Upper lobe of right lung (tissue), 1 donor: ENCODE measurements around the gene KLF17. TPM values are rescaled to one million over a fixed set of nuclear protein-coding genes. Genes with fewer than 3 reads are reported as not detected.

ENCODE experiments used
- ATAC-seq: fragments of 200-7000 bp; cut with Tn5 transposase; one replicate; pipeline ENCODE4 v1.9.1; 2020; ENCODE audit warnings: mild to moderate bottlenecking, moderate library complexity
- DNase-seq: peaks from one replicate; pipeline ENCODE4 v3.0.0-alpha.2; 2020
- H3K27ac ChIP-seq: fragments of 200-600 bp; one replicate; pipeline ENCODE4 v1.8.0; 2022
- H3K27me3 ChIP-seq: fragments of 200-600 bp; one replicate; pipeline ENCODE4 v1.8.0; 2022; ENCODE audit warnings: mild to moderate bottlenecking
- H3K36me3 ChIP-seq: fragments of 200-600 bp; one replicate; pipeline ENCODE4 v1.8.0; 2022
- H3K4me1 ChIP-seq: fragments of 200-600 bp; one replicate; pipeline ENCODE4 v1.8.0; 2022
- H3K4me3 ChIP-seq: fragments of 200-600 bp; one replicate; pipeline ENCODE4 v1.8.0; 2022; ENCODE audit warnings: mild to moderate bottlenecking
- H3K9me3 ChIP-seq: fragments of 200-600 bp; one replicate; pipeline ENCODE4 v1.8.0; 2022
- intact Hi-C: fragments of 100-400 bp; cut with DNase I; formaldehyde crosslinking; loops from one replicate; pipeline ENCODE4 v1.11.0; 2022
- total RNA-seq: library from RNA; stranded (reverse); fragmentation: NEBNext Ultra II Directional; extraction: Animal tissue kit (Norgen Biotek cat#: 25700); gene quantifications from one replicate; pipeline ENCODE4 v1.2.1, GENCODE V29; 2021
- TF ChIP-seq, protein P1 (sequence below): fragments of 200-600 bp; IDR thresholded peaks from one replicate; pipeline ENCODE4 v1.8.0; 2022; ENCODE audit warnings: antibody characterized with exemption
- donor health status: DM: no; HTN: yes; CAD: no; lungs with severe emphysema.

KLF17 gene
- total RNA-seq, 1 donor from 2014 or later, result 0.52 TPM

DNA sequence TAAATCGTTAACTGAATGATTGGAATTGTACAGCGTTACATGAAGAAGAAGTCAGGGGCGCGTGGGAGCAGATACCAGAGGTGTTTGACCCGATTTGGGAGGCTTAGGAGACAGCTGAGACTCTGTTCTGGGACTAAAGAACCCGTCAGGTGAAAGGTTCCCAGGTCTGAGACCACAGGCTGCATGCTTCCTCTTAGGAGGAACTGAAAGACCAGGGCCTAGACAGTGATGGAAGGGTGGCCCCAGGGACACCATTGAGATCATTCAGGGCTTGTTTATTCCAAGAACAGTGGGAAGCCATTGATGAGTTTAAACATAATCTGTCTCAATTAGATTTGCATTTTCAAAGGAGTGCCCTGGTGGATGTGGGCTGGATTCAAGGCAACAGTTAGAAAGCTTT is 904 bp downstream of the KLF17 start:
- Histone ChIP-seq H3K4me1 (no peaks in the 10 kb centered on the region), H3K27me3 (no peaks in the 10 kb centered on the region), H3K27ac (no peak overlapping the region), H3K4me3 (no peak overlapping the region), H3K36me3 (no peaks in the 10 kb centered on the region), H3K9me3 (no peaks in the 10 kb centered on the region)
- TF ChIP-seq, protein P1, sequence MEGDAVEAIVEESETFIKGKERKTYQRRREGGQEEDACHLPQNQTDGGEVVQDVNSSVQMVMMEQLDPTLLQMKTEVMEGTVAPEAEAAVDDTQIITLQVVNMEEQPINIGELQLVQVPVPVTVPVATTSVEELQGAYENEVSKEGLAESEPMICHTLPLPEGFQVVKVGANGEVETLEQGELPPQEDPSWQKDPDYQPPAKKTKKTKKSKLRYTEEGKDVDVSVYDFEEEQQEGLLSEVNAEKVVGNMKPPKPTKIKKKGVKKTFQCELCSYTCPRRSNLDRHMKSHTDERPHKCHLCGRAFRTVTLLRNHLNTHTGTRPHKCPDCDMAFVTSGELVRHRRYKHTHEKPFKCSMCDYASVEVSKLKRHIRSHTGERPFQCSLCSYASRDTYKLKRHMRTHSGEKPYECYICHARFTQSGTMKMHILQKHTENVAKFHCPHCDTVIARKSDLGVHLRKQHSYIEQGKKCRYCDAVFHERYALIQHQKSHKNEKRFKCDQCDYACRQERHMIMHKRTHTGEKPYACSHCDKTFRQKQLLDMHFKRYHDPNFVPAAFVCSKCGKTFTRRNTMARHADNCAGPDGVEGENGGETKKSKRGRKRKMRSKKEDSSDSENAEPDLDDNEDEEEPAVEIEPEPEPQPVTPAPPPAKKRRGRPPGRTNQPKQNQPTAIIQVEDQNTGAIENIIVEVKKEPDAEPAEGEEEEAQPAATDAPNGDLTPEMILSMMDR, result no peak
- ATAC-seq (no peak), DNase-seq (no peak)
- intact Hi-C loops, result no loop called here

- Histone ChIP-seq H3K36me3 (no peaks in the 10 kb centered on the region), H3K4me1 (no peaks in the 10 kb centered on the region), H3K4me3 (no peak overlapping the region), H3K9me3 (no peaks in the 10 kb centered on the region), H3K27me3 (no peaks in the 10 kb centered on the region), H3K27ac (no peak overlapping the region)
- no peak for DNase-seq
- TF ChIP-seq, protein P1, result no peak
- intact Hi-C loops, result no loop called here
- no peak for ATAC-seq
Observed at GRCh38 chr1:44120398-44120949, 1.9 kb downstream of the KLF17 start.

- intact Hi-C loops, result no loop called here
- Histone ChIP-seq H3K36me3 (no peaks in the 10 kb centered on the region), H3K27ac (no peak overlapping the region), H3K4me3 (no peak overlapping the region), H3K4me1 (no peaks in the 10 kb centered on the region), H3K27me3 (no peaks in the 10 kb centered on the region), H3K9me3 (no peaks in the 10 kb centered on the region)
- ATAC-seq, result no peak
- TF ChIP-seq, protein P1, result no peak
- DNase-seq, result no peak
Observed at GRCh38 chr1:44129616-44130500, 11.2 kb downstream of the KLF17 start.

GRCh38 chr1:44131411-44131810 is 12.8 kb downstream of the KLF17 start:
- Histone ChIP-seq H3K4me1 (no peaks in the 10 kb centered on the region), H3K27ac (no peak overlapping the region), H3K9me3 (no peaks in the 10 kb centered on the region), H3K36me3 (no peaks in the 10 kb centered on the region), H3K27me3 (no peaks in the 10 kb centered on the region), H3K4me3 (no peak overlapping the region)
- intact Hi-C loops, result no loop called here
- TF ChIP-seq, protein P1, result no peak
- no peak for DNase-seq
- no peak for ATAC-seq

- H3K27ac ChIP-seq, result no peak overlapping the region
- intact Hi-C loops, result no loop called here
- no peak overlapping the region for H3K4me3 ChIP-seq
- H3K27me3 ChIP-seq, result no peaks in the 10 kb centered on the region
- TF ChIP-seq, protein P1, result no peak
- H3K36me3 ChIP-seq, result no peaks in the 10 kb centered on the region
- no peak for DNase-seq
- no peak for ATAC-seq
- H3K4me1 ChIP-seq, result no peaks in the 10 kb centered on the region
- no peaks in the 10 kb centered on the region for H3K9me3 ChIP-seq
Observed at GRCh38 chr1:44134071-44134920, 15.7 kb downstream of the KLF17 start.
